Coronary artery (tissue), 2 donors: Measurements from ENCODE around the gene ADCY9.
"Not testable (repeated sequence)": the region's sequence is repeated elsewhere in the genome, so short reads cannot be mapped to it uniquely, and the experiment has no call there.

Experiments
- DNase-seq: peaks from one replicate; pipeline ENCODE4 v3.0.0-alpha.2; 2017; ENCODE audit warnings: low spot score
- H3K27ac ChIP-seq, 2 donors: fragments of 200-600 bp; sonication (generic); one replicate each; pipeline ENCODE4 v1.5.1; 2016 to 2019
- H3K4me3 ChIP-seq: fragments of 200-600 bp; sonication (generic); 2 replicates; pipeline ENCODE4 v1.5.1; 2016; ENCODE audit warnings: mild to moderate bottlenecking, moderate library complexity
- CTCF ChIP-seq: fragments of 200-600 bp; sonication (generic); IDR thresholded peaks from one replicate; pipeline ENCODE4 v1.5.1; 2019; ENCODE audit warnings: antibody characterized with exemption

The ADCY9 gene

GRCh38 chr16:4116325-4117249, at the start of gene ADCY9:
TSS of gene ADCY9 (minus strand) at chr16:4116442. CDS start at chr16:4115442, 1,000 bp downstream.
- peak; percentile 81 for DNase-seq
- peak within 1 kb of the TSS; percentile 93 for H3K4me3 ChIP-seq
- TF ChIP-seq CTCF = no peak

GRCh38 chr16:4160658-4161430, 44.6 kb upstream of the ADCY9 start:
- no peak overlapping the region for H3K27ac ChIP-seq
- no peak for DNase-seq
- H3K4me3 ChIP-seq = no peak overlapping the region
- TF ChIP-seq CTCF = no peak

More at GRCh38 chr16:4116325-4117249, at the start of gene ADCY9:
- peak within 1 kb of the TSS; percentile 78 to 97 for H3K27ac ChIP-seq

GRCh38 chr16:4159726-4160125, 43.5 kb upstream of the ADCY9 start:
- no peak overlapping the region for H3K4me3 ChIP-seq
- no peak overlapping the region for H3K27ac ChIP-seq
- no peak for DNase-seq
- TF ChIP-seq CTCF = no peak

GRCh38 chr16:4158143-4159093, 42.2 kb upstream of the ADCY9 start:
- no peak for DNase-seq
- no peak overlapping the region for H3K27ac ChIP-seq
- H3K4me3 ChIP-seq = no peak overlapping the region
- TF ChIP-seq CTCF = no peak

GRCh38 chr16:4157376-4157825, 41.2 kb upstream of the ADCY9 start:
- DNase-seq = no peak
- no peak for TF ChIP-seq CTCF
- Histone ChIP-seq H3K4me3 (no peak overlapping the region), H3K27ac (no peak overlapping the region)

GRCh38 chr16:4156503-4156902, 40.3 kb upstream of the ADCY9 start:
- not testable (repeated sequence) for DNase-seq, H3K27ac ChIP-seq, H3K4me3 ChIP-seq

- H3K27ac ChIP-seq, DNase-seq, H3K4me3 ChIP-seq: not testable (repeated sequence)
Measured at GRCh38 chr16:4153364-4153763, 37.1 kb upstream of the ADCY9 start.
